Retinal pigment epithelial cell (primary cell): ENCODE results near the gene ZNF282.

Experiments used
- DNase-seq: peaks from one replicate; pipeline ENCODE4 v3.0.0-alpha.2; 2010; ENCODE audit warnings: low read depth
- H3K4me3 ChIP-seq: 2 replicates; pipeline ENCODE4 v1.5.1; 2011; ENCODE audit warnings: mild to moderate bottlenecking, low read length, control low read depth, moderate library complexity
- CTCF ChIP-seq: conservative IDR thresholded peaks from 2 replicates; pipeline ENCODE4 v1.5.1; 2011; ENCODE audit warnings: low read depth, low read length, control low read depth, inconsistent platforms

The ZNF282 gene

GRCh38 chr7:149195180-149196150 lies at the start of gene ZNF282:
TSS of gene ZNF282 (plus strand) at chr7:149195546. CDS start at chr7:149195590, 44 bp downstream.
- peak within 1 kb of the TSS; percentile 86 for H3K4me3 ChIP-seq
- DNase-seq = peak; percentile 58
- peak; percentile 70 for TF ChIP-seq CTCF

- no peak for DNase-seq
- H3K4me3 ChIP-seq = peak within 1 kb of the TSS; percentile 63
- peak; percentile 31 for TF ChIP-seq CTCF
Observed at GRCh38 chr7:149147072-149147751, 48.1 kb upstream of the ZNF282 start, which contains the start of gene ZNF398. TSS of gene ZNF398 (plus strand) at chr7:149147453. CDS start at chr7:149147743, 290 bp downstream.

- H3K4me3 ChIP-seq = peak overlapping the region; percentile 63
- TF ChIP-seq CTCF = no peak
- DNase-seq = no peak
Observed at GRCh38 chr7:149147752-149148653, 47.3 kb upstream of the ZNF282 start.

GRCh38 chr7:149150981-149151380 lies 44.4 kb upstream of the ZNF282 start:
- no peak for TF ChIP-seq CTCF
- DNase-seq = no peak
- no peak overlapping the region for H3K4me3 ChIP-seq

- no peak overlapping the region for H3K4me3 ChIP-seq
- TF ChIP-seq CTCF = no peak
- no peak for DNase-seq
Observed at GRCh38 chr7:149153346-149153745, 42.0 kb upstream of the ZNF282 start.

- no peak overlapping the region for H3K4me3 ChIP-seq
- DNase-seq = no peak
- TF ChIP-seq CTCF = no peak
Observed at GRCh38 chr7:149154056-149154455, 41.3 kb upstream of the ZNF282 start.
